NCI-H82 (cell line): Measurements from ENCODE around the gene FBXO4.
"Not testable (repeated sequence)": the region's sequence is repeated elsewhere in the genome, so short reads cannot be mapped to it uniquely, and the experiment has no call there.

Experiments
- DNase-seq: peaks from one replicate; lab custom pipeline; 2025; lab: John Stamatoyannopoulos, UW

FBXO4 gene

DNA sequence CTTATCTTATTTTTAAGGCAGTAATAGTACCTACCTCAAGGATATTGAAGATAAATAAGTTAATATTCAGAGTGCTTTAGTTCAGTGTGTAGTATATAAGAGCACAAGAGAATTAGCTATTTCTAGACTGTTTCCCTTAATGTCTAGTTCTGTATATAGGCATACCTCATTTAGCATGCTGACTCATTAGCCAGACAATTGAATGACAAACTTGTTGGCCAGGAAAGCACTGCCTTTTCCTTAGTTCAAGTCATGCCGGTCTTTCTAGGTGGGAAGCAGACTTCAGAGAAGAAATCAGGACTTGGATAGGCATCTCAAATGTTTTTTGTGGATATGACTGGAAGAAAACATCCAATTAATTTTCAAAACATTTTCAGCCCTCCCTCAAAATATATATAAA lies 3.2 kb upstream of the FBXO4 start:
- DNase-seq: no peak

DNA sequence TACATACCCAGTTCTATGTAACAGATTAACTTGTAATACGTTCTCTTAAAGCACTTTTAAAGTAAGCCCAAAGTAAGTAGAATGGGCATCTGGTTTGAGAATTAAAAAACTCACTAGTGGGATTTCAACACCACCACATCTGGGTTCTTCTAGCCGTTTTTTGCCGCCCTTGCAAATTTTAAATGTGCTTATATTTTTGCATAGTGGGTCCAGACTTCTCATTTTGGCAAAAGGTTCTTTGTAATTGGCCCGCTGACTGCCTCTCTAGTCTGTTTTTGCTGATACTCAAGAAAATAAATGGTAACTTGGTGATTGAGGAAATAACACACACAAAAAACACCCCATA lies 582 bp upstream of the FBXO4 start:
- no peak for DNase-seq

DNA sequence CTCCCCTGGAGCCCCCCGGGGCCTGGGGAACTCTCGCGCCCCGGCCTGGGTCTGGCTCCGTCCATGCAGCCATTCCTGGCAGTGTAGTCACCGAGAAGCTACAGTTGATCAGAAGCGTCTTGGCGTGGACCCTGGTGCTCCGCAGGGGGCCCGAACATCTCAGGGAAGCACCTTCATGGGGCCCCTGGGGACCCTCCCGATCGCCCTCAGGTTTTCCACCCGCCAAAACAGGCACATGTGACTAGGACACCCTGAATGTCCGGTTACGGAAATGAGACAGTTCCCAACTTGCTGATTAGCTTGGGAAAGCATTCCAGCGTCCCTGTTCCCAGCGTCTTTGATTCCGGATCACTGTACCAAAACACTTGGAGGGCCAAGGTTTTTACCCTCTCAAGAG lies 472 bp downstream of the FBXO4 start:
- DNase-seq: no peak

DNA sequence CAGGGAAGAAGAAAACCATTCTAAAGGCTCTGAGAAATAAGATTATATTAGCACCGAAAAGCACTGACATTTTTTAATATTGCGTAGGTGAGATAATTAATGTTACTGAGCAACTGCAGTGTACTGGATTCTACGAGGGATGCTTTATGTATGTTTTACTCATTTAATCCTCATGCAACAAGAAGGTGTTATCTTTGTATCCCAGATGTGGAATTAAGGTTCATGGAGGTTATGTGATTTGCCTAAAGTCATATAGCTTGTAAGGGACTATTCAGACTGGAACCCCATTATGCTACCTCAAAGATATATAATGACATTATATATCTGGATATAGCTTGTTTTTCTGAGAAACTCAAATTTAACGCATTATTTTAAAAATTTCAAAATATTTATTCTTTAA lies 2.5 kb downstream of the FBXO4 start:
- DNase-seq: no peak

DNA sequence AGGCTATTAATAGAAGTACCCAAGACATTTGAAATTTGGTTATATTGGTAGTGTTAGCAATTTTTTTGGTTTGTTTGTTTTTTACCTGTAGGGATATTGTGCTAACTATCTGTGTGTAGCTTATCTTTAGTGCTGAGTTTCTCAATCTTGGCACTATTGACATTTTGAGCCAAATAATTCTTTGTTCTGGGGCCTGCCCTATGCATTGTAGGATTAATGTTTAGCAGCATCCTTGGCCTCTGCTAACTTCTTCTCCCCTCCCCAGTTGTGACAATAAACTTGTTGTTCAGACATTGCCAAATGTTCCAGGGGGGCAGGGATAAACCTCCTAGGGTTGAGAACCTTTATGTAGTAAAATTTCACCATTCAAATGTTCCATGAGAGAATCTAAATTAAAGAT lies 4.0 kb downstream of the FBXO4 start:
- no peak for DNase-seq

DNA sequence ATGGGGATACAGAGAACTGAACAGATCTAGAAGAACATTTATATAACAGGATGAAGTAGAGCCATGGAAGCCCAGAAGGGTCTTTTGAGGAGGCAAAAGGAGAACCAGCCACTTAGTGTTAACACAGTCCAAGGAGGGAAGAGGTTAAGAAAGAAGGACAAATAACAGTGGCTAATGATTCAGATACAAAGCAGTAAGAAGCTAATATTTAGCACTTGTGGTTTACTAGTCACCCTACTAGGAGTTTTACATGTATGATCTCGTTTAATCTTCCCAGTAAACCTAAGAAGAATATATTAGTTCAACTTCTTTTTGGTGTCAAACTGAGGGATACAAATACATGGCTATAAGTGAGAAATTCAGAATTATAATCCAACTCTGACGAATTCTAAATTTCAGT lies 7.7 kb downstream of the FBXO4 start:
- DNase-seq: no peak

DNA sequence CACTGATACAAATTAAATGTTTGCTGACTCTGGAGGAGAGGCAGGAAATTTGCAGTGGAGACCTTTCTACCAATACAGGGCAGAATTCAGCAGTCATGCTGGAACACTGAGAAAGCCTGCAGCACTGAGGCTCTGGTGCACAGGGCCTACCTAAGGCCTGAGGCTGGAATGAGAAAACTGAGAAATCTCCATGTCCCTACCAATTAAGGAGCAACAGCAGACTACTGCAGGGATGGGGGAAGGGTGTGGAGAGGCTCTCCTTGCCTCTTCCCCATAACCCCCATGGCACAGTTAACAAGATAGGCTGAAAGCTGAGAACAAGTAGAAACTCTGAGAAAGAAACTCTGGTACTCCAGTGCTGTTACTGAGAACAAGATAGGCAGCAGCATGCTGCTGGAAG lies 10.5 kb downstream of the FBXO4 start:
- DNase-seq: no peak

DNA sequence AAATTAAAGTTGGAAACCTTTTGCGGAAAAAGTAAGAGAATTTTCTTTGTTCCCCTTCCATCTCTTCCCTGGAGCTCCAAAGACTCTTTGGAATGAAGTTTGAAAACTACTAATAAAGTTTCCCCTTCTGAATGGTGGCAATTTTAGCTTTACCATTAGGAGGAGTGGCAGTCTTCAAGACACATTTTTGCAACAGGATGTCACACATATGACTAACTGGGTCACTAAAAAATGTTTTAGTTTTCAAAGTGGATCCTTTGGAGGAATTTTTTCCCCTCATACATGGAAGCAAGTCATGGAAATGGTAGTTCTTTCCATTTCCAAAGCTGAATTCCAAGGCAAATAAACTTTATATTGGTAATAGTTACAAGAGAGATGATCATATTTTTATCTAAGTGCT lies 15.6 kb downstream of the FBXO4 start:
- DNase-seq: no peak

DNA sequence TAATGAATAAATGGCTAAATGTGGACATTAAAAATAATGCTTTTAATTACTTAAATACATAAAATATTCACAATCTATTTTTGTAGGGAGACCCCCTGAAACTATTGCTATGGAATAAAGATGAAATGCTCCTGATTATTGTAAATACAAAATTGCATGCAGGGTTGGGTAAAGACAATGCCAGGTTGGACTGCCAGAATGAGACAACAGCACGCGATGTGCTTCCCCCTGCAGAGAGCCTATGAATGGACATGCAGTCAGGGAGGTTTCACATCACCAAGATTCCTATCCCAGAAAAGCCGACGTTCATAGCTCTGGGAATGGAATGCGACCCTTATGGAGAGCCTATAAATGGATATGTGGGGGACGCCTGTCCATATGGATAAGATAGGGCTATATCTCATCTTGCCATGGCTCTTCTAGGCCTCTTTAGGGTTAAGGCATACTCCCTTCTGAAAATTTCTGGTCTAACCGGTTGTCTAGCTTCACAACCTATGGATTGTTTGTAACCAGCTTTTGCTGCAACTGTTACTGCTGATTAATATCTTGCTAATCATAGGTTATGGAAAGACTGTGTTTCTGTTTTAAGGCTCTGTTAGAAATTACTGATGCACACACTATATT lies 20.4 kb downstream of the FBXO4 start:
- DNase-seq: not testable (repeated sequence)

DNA sequence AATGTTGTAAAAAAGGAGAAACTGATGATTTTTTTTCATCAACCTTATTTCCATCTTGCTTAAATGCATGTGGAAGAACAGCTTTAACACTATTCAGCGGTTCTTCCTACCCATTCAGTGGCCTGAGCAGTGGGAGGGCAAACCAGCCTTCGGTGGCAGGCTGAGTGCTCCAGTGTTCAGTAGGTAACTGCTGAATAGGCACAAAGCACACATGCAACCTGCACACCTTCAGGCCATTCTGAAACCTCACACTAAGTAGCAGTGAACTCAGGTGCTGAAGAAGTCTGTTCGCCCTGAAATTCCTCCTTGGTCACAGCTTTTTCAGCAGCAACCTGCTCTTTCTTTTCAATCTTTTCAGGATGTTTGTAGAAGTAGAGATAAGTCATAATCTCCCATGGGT lies 26.1 kb downstream of the FBXO4 start:
- no peak for DNase-seq

DNA sequence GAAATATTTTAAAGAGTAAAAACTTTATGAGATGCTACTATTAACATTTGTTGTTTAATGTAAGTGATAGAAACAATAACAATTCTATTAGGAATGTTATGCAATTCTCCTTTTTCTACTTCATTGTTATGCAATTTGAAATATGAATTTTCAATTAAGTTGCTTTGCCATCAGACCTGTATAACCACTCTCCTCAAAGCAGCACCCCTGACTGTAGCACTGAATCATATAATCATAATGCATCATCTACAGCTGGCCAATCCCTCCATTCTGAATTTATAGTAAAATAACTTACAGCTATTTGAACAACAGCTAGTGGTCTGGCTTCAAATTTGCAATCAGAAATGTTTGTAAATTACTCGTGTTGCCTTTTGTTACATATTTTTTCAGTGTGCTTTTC lies 29.2 kb downstream of the FBXO4 start:
- DNase-seq: no peak

DNA sequence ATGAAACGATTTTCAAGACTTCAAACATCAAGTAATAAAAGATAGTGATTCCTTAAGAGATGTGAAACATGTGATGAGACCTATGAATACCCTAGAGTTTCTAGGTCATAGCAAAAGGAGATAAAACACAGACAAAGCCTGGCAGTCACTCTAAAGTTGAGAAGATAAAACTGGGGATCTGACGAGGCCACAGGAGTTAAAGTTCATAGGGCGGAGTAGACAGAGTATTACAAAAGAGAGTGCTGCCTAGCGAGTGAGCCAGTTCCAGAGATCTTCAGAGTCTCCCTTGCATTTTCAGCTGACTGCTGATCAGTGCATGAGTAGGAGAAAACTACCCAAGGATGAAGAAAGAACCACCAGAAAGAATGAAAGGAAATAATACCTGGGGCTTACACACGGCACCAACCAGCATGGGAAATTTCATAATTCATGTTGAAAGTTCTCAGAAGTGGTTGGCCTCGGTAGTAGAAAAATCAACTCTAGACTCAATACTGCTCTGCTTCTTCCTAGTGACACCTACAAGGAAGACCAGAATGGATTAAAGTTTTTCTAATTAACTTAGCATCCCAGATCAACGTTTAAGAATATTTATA lies 30.4 kb downstream of the FBXO4 start:
- no peak for DNase-seq

DNA sequence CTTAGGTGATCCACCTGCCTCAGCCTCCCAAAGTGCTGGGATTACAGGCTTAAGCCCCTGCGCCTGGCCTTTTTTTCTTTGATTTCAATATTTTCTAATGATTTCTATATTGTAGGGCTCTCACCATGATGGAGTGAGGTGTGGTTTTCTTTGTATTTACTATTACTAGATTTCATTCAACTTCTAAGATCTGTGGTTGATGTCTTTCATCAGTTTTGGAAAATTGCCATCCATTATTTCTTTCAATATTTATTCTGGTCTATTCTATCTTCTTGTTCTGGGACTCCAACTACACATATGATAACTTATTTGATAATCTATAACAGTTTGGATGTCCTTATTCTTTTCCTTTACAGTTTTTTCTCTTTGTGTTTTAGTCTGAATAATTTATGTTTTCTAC lies 31.9 kb downstream of the FBXO4 start:
- DNase-seq: no peak

DNA sequence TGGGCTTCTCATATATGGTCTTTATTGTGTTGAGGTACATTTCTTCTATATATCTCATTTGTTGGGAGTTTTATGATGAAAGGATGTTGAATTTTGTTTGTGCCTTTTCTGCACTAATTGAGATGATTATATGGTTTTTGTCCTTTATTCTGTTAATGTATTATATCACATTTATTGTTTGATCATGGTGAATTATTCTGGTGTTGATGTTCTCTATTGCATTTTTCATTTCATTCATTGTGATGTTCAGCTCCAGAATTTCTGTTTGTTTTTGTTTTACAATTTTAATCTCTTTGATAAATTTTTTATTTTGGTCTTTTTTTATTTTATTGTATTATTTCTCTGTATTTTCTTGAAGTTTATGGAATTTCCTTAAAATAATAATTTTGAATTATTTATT lies 35.4 kb downstream of the FBXO4 start:
- DNase-seq: no peak

DNA sequence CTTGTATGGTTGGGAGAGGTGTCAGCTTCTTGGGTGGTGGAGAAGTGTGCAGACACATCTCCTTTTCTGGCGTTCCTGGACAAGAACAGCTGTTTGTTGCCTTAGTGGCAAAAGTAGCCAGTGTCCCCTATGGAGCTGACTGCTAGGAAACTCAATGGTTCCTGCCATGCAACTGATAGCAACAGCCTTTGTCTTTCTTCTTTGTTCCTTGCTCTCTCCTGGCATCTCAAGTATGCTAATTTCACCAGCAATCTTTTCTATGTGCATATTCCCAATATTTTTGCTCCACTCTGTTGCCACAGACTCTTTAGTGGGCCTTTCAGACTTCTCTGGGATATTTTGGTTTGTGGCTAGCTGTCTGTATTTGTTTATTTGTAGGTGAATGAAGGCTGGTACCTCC lies 36.7 kb downstream of the FBXO4 start:
- DNase-seq: no peak

DNA sequence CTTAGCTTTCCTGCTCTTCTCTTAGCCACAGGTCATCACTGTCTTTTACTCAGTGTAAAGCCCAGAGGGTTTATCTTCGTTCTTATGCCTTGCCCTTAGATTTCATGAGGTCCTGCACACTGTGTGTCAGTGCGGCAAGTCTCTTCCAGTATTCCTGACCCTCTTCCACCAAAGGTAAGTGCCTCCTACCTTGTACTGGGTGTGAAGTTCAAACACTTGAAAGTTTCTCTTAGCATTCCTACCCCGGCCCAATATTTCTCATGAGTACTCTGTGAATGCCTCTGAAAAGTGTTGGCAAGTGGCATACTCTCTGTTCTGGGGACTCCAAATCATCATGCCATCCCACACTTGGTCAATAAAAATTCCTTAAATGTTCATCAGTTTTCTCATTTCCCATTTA lies 37.4 kb downstream of the FBXO4 start:
- no peak for DNase-seq

DNA sequence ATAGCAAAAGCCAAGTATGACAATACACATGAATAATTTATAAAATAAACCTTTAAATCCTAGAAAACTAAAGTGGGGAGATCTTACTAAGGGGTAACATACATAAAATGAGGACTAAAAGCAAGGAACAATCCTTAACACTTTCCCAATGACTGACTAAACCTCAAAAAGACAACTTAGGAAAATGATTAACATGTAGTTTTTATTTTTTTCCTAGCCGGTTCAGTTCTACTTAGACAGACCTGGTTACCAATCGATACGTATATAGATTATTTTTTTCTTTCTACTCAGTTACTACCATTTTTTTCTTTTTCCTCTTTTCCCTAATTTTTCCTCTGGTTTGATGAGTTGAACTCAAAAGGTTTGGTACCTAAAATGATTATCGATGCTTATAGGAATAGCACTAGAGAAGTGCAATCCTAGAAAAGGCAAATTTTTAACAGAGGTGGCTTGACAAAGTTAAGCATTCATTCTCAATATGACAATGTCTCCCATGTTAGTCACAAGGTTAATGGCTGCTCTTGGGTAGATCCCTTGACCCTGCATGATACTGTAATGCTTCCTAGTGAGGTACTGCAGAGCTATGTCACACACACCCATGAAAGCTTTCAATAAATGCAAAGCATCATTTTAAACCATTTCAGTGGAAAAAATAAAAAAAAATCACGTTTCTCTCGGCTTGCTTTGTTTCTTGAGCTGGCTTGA lies 41.5 kb downstream of the FBXO4 start:
- DNase-seq: no peak

DNA sequence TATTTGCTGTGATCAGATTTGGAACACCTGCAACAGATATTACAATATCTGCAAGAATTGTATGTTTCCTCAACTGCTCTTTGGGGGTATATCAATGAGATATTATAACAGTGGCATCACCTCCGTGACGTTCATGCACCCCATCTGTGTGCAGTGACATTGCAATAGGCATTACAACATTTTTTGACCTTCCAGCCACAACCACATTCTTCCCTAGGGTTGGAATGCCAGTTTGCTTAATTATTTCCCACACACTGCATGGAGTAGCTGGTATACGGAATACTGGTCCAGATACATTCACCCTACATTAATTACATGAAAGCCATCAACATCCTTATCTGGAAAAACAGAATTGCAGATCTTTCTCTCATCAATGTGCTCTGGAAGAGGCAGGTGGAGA lies 42.3 kb downstream of the FBXO4 start:
- no peak for DNase-seq

DNA sequence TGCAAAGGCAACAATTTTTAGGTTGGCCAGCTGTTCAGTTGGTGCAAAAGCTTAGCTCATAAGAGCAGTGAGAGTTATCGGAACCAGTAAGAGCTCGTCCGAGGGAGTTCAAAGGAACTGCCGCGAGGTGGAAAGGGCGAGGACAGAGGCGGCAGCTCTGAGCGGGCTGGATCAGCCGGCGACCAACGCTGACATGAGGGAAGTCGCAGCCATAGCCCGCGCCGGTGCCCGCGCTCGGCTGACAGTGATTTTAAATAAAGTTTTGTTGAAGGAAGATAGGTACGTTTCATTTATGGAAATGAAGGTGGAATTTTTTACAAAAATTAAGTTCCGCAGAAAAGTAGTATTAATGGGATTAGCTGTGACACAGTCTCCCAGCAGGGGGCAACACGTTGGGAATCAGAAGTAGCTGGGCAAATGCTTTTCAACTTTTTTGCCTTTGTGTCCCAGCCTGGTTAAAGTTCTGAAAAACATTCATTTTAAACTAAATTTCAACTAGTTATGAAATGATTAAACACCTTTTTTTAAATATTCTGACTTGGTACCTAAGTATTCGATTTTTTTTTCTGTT lies 43.2 kb downstream of the FBXO4 start:
- DNase-seq: no peak

DNA sequence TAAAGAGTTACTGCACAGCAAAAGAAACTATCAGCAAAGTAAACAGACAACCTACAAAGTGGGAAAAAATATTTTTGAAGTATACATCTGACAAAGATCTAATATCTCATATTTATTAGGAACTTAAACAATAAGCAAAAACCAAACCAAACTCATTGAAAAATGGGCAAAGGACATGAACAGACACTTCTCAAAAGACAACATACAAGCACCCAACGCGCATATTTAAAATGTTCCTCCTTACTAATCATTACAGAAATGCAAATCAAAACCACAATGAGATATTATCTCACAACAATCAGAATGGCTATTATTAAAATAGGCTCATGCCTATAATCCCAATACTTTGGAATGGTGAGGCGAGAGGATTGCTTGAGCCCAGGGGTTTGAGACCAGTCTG lies 48.0 kb downstream of the FBXO4 start:
- no peak for DNase-seq

DNA sequence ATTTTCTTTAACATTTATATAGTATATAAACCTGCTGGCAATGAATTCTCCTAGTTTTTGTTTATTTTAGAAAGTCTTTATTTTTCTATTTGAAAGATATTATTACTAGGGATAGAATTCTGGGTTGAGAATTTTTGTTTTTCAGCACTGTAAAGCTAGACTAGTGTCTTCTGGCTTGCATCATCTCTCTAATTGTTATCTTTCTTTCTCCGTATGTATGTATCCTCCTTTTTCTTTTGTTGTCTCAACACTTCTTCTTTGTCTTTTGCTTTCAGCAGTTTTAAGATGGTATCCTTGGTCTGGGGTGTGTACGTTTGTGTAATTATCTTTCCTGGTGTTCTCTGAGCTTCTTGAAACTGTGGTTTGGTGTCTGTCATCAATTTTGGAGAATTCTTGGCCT lies 48.8 kb downstream of the FBXO4 start:
- DNase-seq: no peak

DNA sequence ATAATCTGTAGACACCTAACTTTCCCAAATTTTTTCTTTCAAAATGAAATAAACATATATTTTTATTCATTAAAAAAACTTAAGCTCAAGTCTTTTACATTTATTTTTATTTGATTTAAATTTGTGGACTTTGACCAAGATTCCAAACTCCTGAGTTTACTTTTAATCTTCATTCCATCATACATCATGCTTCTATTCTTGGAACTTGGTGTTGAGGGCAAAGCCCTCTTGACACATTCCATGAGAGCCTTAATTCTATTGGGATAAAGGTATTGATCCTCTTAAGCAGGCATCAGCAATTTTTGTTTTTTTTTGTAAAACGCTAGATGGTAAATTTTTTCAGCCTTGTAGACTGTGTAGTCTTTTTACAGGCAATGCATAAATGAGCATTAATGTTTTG lies 53.6 kb downstream of the FBXO4 start:
- no peak for DNase-seq

DNA sequence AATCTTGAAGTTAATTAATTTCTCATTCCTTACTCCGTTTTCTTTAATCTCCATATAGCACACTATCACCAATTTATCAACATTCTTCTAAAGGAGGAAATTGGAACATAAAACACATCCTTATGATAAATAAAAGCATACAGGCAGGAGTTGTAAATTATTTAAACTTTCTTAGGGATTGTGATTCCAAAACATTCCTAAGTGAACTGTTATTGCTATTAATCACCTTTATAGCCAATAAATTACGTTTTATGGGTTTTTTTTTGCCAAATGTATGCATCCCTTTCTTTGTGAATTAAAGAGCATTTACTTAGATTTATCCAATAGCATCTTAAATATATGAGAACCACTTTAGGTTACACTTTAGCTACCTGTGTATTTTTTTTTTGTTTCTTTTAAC lies 55.3 kb downstream of the FBXO4 start:
- DNase-seq: no peak

DNA sequence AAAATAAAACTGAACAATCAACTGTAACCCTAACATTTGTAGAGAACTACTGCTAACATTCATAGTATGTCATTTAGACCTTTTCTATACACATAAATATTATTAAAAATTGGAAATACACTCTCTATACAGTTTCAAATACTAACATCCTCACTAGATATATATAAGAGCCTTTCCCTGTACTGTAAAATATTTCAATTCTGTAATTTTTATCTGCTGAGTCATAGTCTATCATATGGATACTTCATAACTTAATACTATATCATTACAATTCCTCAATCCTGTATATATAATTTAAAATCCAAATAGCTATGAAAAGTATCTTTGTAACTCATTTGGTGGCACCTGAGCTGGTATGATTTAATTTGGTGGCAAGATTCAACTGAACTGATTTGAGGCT lies 55.8 kb downstream of the FBXO4 start:
- DNase-seq: no peak
